Smooth muscle cell (in vitro differentiated cells): Measurements from ENCODE around the gene PPHLN1. TPM values are rescaled to one million over a fixed set of nuclear protein-coding genes. Genes with fewer than 3 reads are reported as not detected.
A peak's percentile ranks its signal among the peaks of the same experiment; 100 is the strongest.

Experiments
- DNase-seq: peaks from one replicate; lab custom pipeline; 2025; ENCODE audit not compliant: unreplicated experiment; lab: John Stamatoyannopoulos, UW
- H2AFZ ChIP-seq: fragments of 200-600 bp; sonication (generic); 2 replicates; pipeline ENCODE4 v1.6.0; 2016; ENCODE audit warnings: antibody characterized with exemption, low read depth, mild to moderate bottlenecking
- H3F3A ChIP-seq: fragments of 200-600 bp; sonication (generic); 2 replicates; pipeline ENCODE4 v1.6.0; 2017; ENCODE audit warnings: antibody characterized with exemption, low read depth
- H3K27ac ChIP-seq: fragments of 200-600 bp; sonication (generic); 2 replicates; pipeline ENCODE4 v1.5.1; 2016; ENCODE audit warnings: low read depth, mild to moderate bottlenecking
- H3K27me3 ChIP-seq: fragments of 200-600 bp; sonication (generic); 2 replicates; pipeline ENCODE4 v1.6.1; 2016; ENCODE audit warnings: low read depth, mild to moderate bottlenecking
- H3K36me3 ChIP-seq: fragments of 200-600 bp; sonication (generic); 2 replicates; pipeline ENCODE4 v1.5.1; 2016; ENCODE audit warnings: low read depth
- H3K4me1 ChIP-seq: fragments of 200-600 bp; sonication (generic); 2 replicates; pipeline ENCODE4 v1.5.1; 2016; ENCODE audit warnings: low read depth
- H3K4me2 ChIP-seq: fragments of 200-600 bp; sonication (generic); 2 replicates; pipeline ENCODE4 v1.6.0; 2016; ENCODE audit warnings: mild to moderate bottlenecking
- H3K4me3 ChIP-seq: fragments of 200-600 bp; sonication (generic); 2 replicates; pipeline ENCODE4 v1.5.1; 2016; ENCODE audit warnings: mild to moderate bottlenecking
- H3K79me2 ChIP-seq: fragments of 200-600 bp; sonication (generic); 2 replicates; pipeline ENCODE4 v1.6.0; 2016; ENCODE audit warnings: low read depth, mild to moderate bottlenecking
- H3K9ac ChIP-seq: fragments of 200-600 bp; sonication (generic); 2 replicates; pipeline ENCODE4 v1.6.0; 2016; ENCODE audit warnings: low read depth
- H3K9me3 ChIP-seq: fragments of 200-600 bp; sonication (generic); replicated peaks from 2 replicates; pipeline ENCODE4 v1.5.1; 2016; ENCODE audit warnings: low read depth
- H4K20me1 ChIP-seq: fragments of 200-600 bp; sonication (generic); 2 replicates; pipeline ENCODE4 v1.6.0; 2016; ENCODE audit warnings: low read depth
- WGBS: methylation state at CpG from one replicate; pipeline ENCODE4 v1.1.7; 2016; ENCODE audit warnings: low lambda C conversion rate; 5-methylcytosine and 5-hydroxymethylcytosine counted together
- polyA plus RNA-seq: library from polyadenylated mRNA; unstranded; fragments of >200 nt; fragmentation: Nextera tagmentation; extraction: Ambion mirVana; gene quantifications from 2 replicates; pipeline ENCODE4 v1.2.1, GENCODE V29; 2016
- total RNA-seq: library from RNA; depleted of rRNA; stranded (reverse); fragments of >200 nt; gene quantifications from 2 replicates; pipeline ENCODE4 v1.2.3, GENCODE V29; 2014
- TF ChIP-seq, protein P1 (sequence below): fragments of 200-600 bp; sonication (generic); IDR thresholded peaks from 2 replicates; pipeline ENCODE4 v1.5.1; 2017; ENCODE audit warnings: borderline replicate concordance, mild to moderate bottlenecking, antibody characterized with exemption; ENCODE audit not compliant: insufficient read depth, poor library complexity, severe bottlenecking

The PPHLN1 gene, protein sequence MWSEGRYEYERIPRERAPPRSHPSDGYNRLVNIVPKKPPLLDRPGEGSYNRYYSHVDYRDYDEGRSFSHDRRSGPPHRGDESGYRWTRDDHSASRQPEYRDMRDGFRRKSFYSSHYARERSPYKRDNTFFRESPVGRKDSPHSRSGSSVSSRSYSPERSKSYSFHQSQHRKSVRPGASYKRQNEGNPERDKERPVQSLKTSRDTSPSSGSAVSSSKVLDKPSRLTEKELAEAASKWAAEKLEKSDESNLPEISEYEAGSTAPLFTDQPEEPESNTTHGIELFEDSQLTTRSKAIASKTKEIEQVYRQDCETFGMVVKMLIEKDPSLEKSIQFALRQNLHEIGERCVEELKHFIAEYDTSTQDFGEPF
- total RNA-seq (59.6 and 64.6 TPM in 2 replicates), polyA plus RNA-seq (49.2 and 50.7 TPM in 2 replicates)

DNA sequence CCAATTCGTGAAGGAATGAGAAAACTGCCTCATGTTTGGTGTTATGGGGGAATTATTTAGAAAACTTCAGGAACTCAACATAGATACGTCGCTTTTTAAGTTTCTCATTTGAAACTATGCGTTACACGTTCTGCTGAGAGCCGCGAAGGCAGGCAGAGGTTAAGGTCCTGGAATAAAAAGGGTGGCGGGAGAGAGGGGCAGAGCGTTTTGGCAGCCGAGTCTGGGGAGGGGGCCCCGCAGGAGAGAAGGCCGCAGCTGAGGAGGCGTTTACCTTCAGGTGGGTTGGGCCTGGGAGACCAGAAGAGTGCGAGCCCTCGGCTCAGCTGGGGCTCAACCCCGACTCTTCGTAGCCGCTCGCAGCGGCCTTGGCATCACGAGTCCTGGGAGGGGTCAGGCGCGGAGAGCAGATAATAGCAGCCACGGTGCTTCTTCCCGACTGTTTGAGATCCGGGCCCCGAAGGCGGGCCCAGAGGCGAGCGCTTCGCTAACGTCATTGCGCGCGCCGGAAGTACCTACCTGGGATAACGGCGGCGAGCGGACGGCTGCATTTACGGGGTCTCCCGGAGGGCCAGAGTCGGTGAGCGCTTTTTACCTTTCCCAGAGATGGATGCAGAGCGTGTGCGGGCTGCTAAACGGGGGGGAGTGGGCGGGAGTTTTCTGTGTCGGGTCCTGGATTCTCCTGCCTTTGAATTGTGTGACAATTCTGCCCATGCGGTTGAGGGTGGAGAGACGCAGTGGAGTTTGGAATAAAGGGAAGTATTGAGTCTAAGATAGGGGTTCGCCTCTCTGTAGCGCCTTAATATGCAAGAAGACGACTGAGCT lies at the start of gene PPHLN1, which contains the start of gene ZCRB1:
PPHLN1 (plus strand) TSS at position 515 of the 822 bp plus-strand sequence. CDS start 9,736 bp downstream, outside the sequence.
ZCRB1 (minus strand) TSS at position 442 of the 822 bp plus-strand sequence. CDS start 1,992 bp downstream, outside the sequence.
- Histone ChIP-seq H3F3A (no peaks in the 10 kb centered on the region), H3K4me3 (peak within 1 kb of the TSS; percentile 93), H2AFZ (peak within 1 kb of the TSS; percentile 79), H3K9me3 (no peaks in the 10 kb centered on the region), H3K36me3 (peaks cover 6% of the 10 kb centered on the region), H3K27ac (peak within 1 kb of the TSS; percentile 67), H3K9ac (peak within 1 kb of the TSS; percentile 88), H3K27me3 (no peaks in the 10 kb centered on the region), H3K79me2 (peaks cover 50% of the 10 kb centered on the region), H3K4me1 (peaks cover 13% of the 10 kb centered on the region), H3K4me2 (peak within 1 kb of the TSS; percentile 92), H4K20me1 (peaks cover 38% of the 10 kb centered on the region)
- peak; percentile 23 for DNase-seq
- TF ChIP-seq, protein P1, sequence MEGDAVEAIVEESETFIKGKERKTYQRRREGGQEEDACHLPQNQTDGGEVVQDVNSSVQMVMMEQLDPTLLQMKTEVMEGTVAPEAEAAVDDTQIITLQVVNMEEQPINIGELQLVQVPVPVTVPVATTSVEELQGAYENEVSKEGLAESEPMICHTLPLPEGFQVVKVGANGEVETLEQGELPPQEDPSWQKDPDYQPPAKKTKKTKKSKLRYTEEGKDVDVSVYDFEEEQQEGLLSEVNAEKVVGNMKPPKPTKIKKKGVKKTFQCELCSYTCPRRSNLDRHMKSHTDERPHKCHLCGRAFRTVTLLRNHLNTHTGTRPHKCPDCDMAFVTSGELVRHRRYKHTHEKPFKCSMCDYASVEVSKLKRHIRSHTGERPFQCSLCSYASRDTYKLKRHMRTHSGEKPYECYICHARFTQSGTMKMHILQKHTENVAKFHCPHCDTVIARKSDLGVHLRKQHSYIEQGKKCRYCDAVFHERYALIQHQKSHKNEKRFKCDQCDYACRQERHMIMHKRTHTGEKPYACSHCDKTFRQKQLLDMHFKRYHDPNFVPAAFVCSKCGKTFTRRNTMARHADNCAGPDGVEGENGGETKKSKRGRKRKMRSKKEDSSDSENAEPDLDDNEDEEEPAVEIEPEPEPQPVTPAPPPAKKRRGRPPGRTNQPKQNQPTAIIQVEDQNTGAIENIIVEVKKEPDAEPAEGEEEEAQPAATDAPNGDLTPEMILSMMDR: no peak
- WGBS: under 1% methylated on average over 55 of the region's 55 CpGs

GRCh38 chr12:42277396-42278127 lies 48.4 kb upstream of the PPHLN1 start:
- no peaks in the 10 kb centered on the region for H3K36me3 ChIP-seq
- no peaks in the 10 kb centered on the region for H3K79me2 ChIP-seq
- H3K9me3 ChIP-seq: no peaks in the 10 kb centered on the region
- 90% methylated on average over 6 of the region's 6 CpGs for WGBS
- H3K27ac ChIP-seq: no peak overlapping the region
- H3K4me2 ChIP-seq: no peak overlapping the region
- no peak overlapping the region for H3K4me3 ChIP-seq
- H3K9ac ChIP-seq: no peak overlapping the region
- TF ChIP-seq, protein P1: no peak
- peaks cover 25% of the 10 kb centered on the region for H3K27me3 ChIP-seq
- H2AFZ ChIP-seq: no peak overlapping the region
- no peaks in the 10 kb centered on the region for H3K4me1 ChIP-seq
- no peaks in the 10 kb centered on the region for H4K20me1 ChIP-seq
- H3F3A ChIP-seq: no peaks in the 10 kb centered on the region
- no peak for DNase-seq

DNA sequence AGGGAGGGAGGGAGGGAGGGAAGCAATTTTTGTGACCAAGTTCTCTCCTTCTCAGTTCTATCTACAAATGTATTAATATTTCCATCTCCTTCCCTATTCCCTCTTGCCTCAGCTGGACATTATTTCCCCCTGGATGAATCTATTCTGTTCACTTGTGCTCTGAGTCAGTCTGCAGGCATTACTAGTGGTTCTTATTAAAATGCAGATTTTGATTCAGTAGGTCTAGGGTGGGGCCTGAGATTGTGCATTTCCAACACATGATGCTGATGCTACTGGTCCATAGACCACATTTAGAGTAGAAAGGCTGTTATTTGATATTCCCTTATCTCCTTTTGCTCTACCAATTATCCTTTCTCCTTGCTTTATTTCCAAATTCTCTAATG lies 47.8 kb upstream of the PPHLN1 start:
- H3F3A ChIP-seq: no peaks in the 10 kb centered on the region
- no peaks in the 10 kb centered on the region for H3K79me2 ChIP-seq
- H3K27me3 ChIP-seq: peaks cover 25% of the 10 kb centered on the region
- H3K9ac ChIP-seq: no peak overlapping the region
- no peaks in the 10 kb centered on the region for H3K9me3 ChIP-seq
- no peak overlapping the region for H3K4me2 ChIP-seq
- TF ChIP-seq, protein P1: no peak
- no peak for DNase-seq
- no peak overlapping the region for H3K27ac ChIP-seq
- H2AFZ ChIP-seq: no peak overlapping the region
- no peaks in the 10 kb centered on the region for H3K36me3 ChIP-seq
- no peaks in the 10 kb centered on the region for H4K20me1 ChIP-seq
- no peaks in the 10 kb centered on the region for H3K4me1 ChIP-seq
- no peak overlapping the region for H3K4me3 ChIP-seq
